NK-92 treated with Interleukin-12 subunit alpha and Interleukin-12 subunit beta, amount 100 ng/mL, for 24 hours (cell line): ENCODE data around the gene RAB7B.
"Not testable (repeated sequence)": the region's sequence is repeated elsewhere in the genome, so short reads cannot be mapped to it uniquely, and the experiment has no call there.

Source experiments
- DNase-seq: peaks from one replicate; lab custom pipeline; 2025; lab: John Stamatoyannopoulos, UW

The RAB7B gene

GRCh38 chr1:206002871-206003801 is at the start of gene RAB7B:
Gene RAB7B (minus strand): TSS chr1:206003395. CDS start chr1:205994135, 9,260 bp downstream.
- DNase-seq = no peak

GRCh38 chr1:206052231-206052865 is 49.2 kb upstream of the RAB7B start:
- not testable (repeated sequence) for DNase-seq

DNA sequence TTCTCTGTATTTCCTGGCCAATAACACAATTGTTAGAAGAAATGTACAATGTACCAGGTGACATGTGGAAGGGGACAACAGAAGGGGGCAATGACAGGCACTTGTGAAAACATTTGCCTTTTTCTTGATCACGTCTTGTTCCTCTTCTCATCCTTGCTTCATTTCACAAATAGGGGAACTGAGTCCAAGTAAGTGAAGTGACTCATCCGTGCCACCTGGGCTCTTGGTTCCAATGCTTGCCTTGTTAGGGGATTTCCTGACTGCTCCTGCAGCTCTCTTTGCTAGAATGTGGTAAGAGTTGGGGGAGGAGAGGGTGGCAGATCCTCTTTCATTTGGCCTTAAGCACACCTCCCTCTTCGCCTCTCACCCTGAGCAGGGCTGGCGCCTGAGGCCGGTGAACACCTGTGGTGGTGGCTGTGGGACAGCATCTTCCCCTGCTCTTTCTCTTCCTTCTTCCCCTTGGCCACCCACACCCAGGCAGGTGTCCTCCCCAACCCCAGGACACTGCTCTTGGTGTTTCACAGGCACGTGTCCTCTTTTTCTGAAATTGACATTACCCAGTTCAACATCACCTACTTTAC is 47.5 kb upstream of the RAB7B start:
- peak; percentile 59 for DNase-seq

DNA sequence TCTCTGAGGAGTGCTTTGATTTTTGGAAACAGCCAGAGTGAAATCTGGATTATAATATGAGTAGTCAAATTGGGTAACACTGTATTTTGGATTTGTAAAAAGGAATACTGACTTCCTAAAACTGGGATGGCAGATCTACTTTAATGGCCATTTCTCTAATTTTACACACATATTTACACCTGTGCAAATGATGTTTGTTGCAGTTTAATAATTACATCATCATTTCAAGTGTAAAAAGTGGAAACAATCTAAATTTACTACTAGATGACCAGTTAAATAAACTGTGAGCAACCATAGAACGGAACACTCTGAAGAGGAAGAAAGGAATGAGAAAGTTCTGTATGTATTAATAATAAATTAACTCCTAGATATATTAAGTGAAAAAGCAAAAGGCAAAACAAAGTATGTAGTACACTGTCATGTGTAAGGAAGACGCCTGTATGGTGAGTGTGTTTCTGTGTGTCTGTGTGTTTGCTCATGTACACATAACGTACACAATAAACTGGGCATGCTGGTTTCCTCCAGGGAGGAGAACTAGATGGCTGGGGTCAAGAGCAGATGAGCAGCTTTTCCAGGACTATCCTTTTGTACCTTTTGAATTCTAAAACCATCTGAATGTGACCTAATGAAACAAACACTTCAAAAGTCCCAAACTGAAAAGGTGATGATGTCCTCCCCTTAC is 46.9 kb upstream of the RAB7B start:
- no peak for DNase-seq

DNA sequence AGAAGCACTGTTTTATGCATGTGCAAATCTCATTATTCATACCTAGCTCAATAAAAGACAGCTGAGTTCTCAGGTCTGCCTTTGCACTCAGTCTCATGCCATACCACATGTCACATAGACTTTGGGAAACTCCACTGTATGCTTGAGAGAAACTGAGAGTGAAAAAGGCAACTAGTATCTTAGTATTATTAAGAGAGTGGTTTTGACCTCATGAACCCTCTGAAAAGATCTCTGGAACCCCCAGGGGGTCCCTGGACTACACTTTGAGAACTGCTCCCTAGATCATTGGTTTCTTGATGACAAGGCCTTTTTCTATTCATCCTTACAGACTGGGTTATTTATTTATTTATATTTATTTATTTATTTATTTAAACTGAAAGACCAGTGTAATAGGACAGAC is 46.1 kb upstream of the RAB7B start:
- DNase-seq = no peak

DNA sequence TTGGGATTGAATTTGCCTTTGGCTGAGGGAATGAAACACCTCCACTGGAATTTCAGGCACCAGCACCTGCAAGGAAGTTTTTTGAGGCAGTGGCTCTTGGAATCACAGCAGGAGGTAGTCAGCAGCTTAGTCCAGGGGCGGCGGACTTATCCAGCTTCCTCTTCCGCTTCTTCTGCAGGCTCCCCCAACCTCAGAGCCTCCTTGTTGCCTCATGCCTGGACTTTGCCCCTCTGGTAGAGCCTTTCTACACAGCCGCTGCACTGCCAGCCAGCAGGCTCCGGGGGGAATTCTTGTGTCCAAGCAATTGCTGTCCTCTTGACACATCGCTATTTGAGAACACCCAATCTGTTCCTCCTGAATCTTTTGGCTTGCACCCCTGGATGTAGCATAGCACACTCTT is 45.4 kb upstream of the RAB7B start:
- DNase-seq = no peak

DNA sequence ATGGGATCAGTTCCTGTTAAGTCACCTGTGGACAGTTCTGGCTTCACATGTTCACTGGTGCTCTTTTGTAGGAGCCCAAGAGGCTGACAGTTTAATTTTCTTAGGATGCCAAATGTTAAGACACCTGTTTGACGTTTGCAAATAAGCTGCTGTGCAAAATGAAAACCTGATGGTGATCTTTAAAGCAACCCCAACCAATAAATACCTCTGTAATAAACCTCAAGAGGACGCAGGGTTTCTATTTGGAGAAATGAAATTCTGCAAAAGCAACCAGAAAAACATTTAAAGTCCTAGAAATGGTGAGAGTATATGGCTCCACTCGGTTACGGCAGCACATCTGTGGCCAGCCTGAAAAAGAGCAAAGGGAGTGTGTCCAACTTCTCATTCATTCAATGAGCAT is 44.1 kb upstream of the RAB7B start:
- no peak for DNase-seq

- DNase-seq = no peak
These were observed 38.4 kb upstream of the RAB7B start for GRCh38 chr1:206041640-206042039.

DNA sequence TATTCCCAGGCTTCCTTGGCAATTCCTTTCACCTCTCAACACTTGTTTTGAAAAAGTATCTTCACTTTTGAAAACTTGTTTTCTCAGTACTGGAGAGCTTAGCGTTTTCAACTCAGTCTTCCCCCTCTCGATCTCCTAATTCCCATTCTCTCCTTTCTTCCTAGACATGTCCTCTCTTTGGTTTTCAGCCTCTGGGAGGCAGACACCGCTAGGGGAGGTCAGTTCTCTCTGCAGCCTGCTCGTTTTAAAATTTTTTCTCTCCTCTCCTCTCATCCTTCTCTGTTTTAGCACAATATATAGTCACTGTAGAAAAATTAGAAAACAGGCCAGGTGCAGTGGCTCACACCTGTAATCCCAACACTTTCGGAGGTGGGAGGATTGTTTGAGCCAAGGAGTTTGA is 37.1 kb upstream of the RAB7B start:
- no peak for DNase-seq

- no peak for DNase-seq
These were observed 36.1 kb upstream of the RAB7B start for GRCh38 chr1:206039046-206039973.

GRCh38 chr1:206037581-206037980 is 34.4 kb upstream of the RAB7B start:
- no peak for DNase-seq

DNA sequence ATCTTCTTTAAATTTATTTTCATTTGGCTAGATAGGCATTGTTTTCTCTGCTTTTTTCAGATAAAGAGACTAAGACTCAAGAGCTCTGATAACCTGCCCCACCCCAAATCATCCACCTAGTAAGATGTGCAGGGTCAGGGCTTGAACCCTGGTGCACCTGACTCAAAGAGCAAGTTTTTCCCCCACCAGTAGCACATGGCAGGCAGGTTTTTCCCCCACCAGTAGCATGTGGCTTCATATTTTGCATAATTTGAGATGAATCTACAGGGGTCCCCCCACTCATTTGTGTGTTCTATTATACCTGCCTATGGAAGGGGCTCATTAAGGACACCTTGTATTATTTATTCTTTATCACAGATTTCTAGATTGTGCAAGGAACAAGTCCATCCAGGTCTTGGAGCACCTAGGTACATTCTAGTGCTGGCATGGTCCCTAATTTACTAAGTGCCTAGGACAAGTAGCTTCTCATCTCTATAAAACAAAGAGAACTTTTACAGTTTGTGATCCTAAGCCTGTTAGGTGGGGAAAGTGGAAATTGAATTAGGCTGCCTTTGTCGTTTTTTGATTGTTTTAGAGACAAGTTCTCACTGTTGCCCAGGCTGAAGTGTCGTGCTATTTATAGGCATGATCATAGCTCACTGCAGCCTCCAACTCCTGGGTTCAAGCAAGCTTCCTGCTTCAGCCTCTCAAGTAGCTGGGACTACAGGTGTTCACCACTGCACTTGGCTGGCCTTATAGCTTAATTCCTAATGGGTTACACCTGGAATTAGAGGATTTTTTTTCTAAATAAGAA is 33.7 kb upstream of the RAB7B start:
- no peak for DNase-seq

DNA sequence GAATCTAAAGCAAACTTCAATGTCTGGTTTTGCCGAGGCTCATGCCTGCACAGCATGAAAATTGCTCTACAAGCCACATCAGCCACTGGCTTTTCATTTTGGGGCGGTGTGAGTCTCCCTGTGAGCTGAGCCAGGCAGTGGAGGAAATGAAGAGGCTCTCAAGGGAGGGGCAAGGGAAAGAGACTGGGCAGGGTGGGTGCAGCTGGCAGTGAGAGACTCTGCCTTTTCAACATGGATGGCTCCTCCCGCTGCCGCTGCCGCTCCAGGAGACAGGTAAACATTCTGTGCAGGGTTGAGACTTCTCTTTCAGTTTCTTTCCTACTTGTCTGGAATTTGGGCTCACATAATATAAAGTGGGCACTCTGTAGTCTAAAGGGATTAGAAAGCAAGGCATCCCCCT is 31.8 kb upstream of the RAB7B start:
- DNase-seq = no peak

DNA sequence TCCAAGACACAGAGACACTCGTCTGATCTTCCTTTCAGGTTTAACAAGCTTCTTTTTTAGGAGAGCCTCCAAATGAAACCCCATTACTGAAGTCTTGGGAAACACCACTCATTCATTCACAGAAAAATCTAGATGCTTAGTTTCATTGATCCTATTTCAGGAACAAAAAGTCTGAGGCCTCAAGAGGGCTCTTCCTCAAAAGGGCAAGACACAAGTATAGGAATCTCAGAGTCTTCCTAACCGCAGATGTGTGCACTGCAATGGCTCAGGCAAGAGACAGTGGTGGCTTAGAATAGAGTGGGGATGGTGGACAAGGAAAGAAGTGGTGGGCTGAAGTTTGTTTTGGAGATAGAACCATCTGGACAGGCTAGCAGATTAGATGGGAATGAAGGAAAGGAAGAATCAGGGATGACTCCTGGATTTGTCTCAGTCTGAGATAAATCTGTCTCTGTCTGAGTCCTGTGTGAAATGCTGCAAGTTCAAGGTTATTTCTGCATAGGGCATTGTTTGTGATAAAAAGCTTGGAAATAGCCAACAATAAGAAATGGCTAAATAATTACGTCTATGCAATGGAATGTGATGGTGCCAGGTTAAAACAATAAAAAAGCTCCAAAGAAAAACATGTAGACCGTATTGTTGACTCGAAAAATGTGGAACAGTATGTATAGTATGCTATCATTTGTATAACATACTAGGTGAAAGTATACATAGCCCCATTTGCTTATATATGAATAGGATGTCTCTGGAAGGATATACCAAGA is 29.4 kb upstream of the RAB7B start:
- no peak for DNase-seq

- peak; percentile 60 for DNase-seq
These were observed 27.5 kb upstream of the RAB7B start for GRCh38 chr1:206030714-206031113.

DNA sequence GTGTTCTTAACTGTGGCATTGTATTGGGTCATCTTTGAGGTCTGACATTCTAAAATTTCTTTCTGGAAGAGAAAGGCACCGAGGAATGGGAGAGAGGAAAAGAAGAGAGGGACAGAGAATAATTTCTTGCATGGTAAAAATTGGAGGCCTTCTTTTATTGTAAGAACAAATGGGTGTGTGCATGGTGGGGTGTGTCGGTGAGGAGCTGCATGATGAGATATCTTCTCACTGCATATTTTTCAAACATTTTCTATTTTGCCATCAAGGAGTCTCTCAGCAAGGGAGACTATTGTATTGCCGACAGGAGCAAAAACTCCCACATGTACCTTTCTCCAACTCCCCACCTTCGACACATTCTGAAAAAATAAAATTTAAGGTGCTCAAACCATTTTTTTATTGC is 27.0 kb upstream of the RAB7B start:
- no peak for DNase-seq

GRCh38 chr1:206029484-206029883 is 26.3 kb upstream of the RAB7B start:
- DNase-seq = no peak

GRCh38 chr1:206025283-206025820 is 22.2 kb upstream of the RAB7B start:
- no peak for DNase-seq

DNA sequence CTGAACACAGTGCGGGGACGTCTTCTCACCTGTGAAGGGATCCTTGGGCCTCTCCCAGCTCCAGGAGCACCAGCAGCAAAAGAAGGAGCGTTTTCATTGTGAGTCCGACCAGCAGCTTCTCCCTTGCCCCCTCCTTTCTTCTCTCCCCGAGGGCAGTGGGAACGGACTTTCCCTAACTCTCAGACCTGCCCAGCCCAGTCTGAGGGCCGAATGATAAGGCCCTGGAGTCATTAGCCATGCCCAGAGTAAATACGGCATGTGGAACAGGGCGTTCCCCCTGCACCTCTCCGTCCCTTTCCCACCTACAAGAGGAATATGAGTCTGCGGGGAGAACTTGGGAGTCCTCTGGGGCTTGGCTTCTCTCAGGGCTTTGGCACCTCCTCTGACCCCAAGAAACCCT is 20.5 kb upstream of the RAB7B start, which contains the start of gene CTSE:
Gene CTSE, minus strand, starts transcription at position 201 of the 400 bp plus-strand sequence. Its CDS starts 104 bp downstream, at position 97.
- DNase-seq = no peak
